Thoracic aorta endothelial cell (primary cell): Measurements from ENCODE around the gene OTOP2. TPM values are rescaled to one million over a fixed set of nuclear protein-coding genes. Genes with fewer than 3 reads are reported as not detected.

Source experiments
- total RNA-seq: library from RNA; depleted of rRNA; stranded (reverse); fragments of >200 nt; gene quantifications from 2 replicates; pipeline ENCODE4 v1.2.3, GENCODE V29; 2012

OTOP2 gene
- not detected in 2 replicates for total RNA-seq

GRCh38 chr17:74924250-74924948, at the start of gene OTOP2:
Gene OTOP2, plus strand, starts transcription at chr17:74924273. Its CDS starts 360 bp downstream, at chr17:74924633.

GRCh38 chr17:74892974-74893911, 30.8 kb upstream of the OTOP2 start, which contains the start of gene FADS6:
Gene FADS6, minus strand, starts transcription at chr17:74893633. Its CDS starts 38 bp downstream, at chr17:74893595.

GRCh38 chr17:74922694-74923537, 1.2 kb upstream of the OTOP2 start, which contains the start of gene USH1G:
Gene USH1G, minus strand, starts transcription at chr17:74923255. Its CDS starts 182 bp downstream, at chr17:74923073.

GRCh38 chr17:74935585-74936469, 11.8 kb downstream of the OTOP2 start, which contains the start of gene OTOP3:
Gene OTOP3, plus strand, starts transcription at chr17:74935898. Its CDS starts 24 bp downstream, at chr17:74935922.

GRCh38 chr17:74972107-74972972, 48.3 kb downstream of the OTOP2 start, which contains the start of gene HID1:
Gene HID1, minus strand, starts transcription at chr17:74972759. Its CDS starts 103 bp downstream, at chr17:74972656.

Other genes with a start within 250 kb of the OTOP2 start
- gene CD300LF, start 211.3 kb upstream of the OTOP2 start, total RNA-seq, result not detected in 2 replicates
- 0.13 and 0.43 TPM in 2 replicates for gene RAB37, start 187.0 kb upstream of the OTOP2 start, total RNA-seq
- 17.8 and 30.4 TPM in 2 replicates for gene NHERF1, start 175.6 kb upstream of the OTOP2 start, total RNA-seq
- 22.9 and 28.6 TPM in 2 replicates for gene NAT9, start 147.9 kb upstream of the OTOP2 start, total RNA-seq
- 0.07 and 0.53 TPM in 2 replicates for gene GRIN2C, start 64.4 kb upstream of the OTOP2 start, total RNA-seq
- 39.8 and 42.3 TPM in 2 replicates for gene FDXR, start 51.3 kb upstream of the OTOP2 start, total RNA-seq
- gene FADS6, start 30.6 kb upstream of the OTOP2 start, total RNA-seq, result not detected in 2 replicates
- gene USH1G, start 1.0 kb upstream of the OTOP2 start, total RNA-seq, result not detected in 2 replicates
- not detected in 2 replicates for gene OTOP3, start 11.6 kb downstream of the OTOP2 start, total RNA-seq
- gene HID1, start 48.5 kb downstream of the OTOP2 start, total RNA-seq, result 14.9 and 28.4 TPM in 2 replicates
- 23.1 and 27.4 TPM in 2 replicates for gene CDR2L, start 63.4 kb downstream of the OTOP2 start, total RNA-seq
- gene MRPL58, start 88.4 kb downstream of the OTOP2 start, total RNA-seq, result 32.2 and 38.1 TPM in 2 replicates
- 270 and 332 TPM in 2 replicates for gene ATP5PD, start 122.7 kb downstream of the OTOP2 start, total RNA-seq
- 16.6 and 17.2 TPM in 2 replicates for gene KCTD2, start 123.0 kb downstream of the OTOP2 start, total RNA-seq
- gene SLC16A5, start 163.7 kb downstream of the OTOP2 start, total RNA-seq, result 4.7 and 11.6 TPM in 2 replicates
- gene ARMC7, start 185.7 kb downstream of the OTOP2 start, total RNA-seq, result 4.5 TPM in 2 replicates
- 11.7 and 13.0 TPM in 2 replicates for gene NT5C, start 207.5 kb downstream of the OTOP2 start, total RNA-seq
- 321 and 330 TPM in 2 replicates for gene JPT1, start 230.2 kb downstream of the OTOP2 start, total RNA-seq